HepG2 (cell line): ENCODE results near the gene PTGR2. TPM values are rescaled to one million over a fixed set of nuclear protein-coding genes. Genes with fewer than 3 reads are reported as not detected.

ENCODE experiments used
- ARHGAP35 ChIP-seq: sonication (generic); formaldehyde crosslinking; IDR thresholded peaks from 2 replicates; pipeline ENCODE4 v1.9.0; 2022; ENCODE audit warnings: mild to moderate bottlenecking, inconsistent platforms, moderate library complexity, missing genetic modification reagents, borderline replicate concordance
- BRD4 ChIP-seq: sonication (generic); formaldehyde crosslinking; IDR thresholded peaks from 2 replicates; pipeline ENCODE4 v1.4.0; 2020; ENCODE audit warnings: missing genetic modification reagents
- CEBPB ChIP-seq: IDR thresholded peaks from 2 replicates; pipeline ENCODE4 v1.6.1; 2011; ENCODE audit warnings: low read depth, low read length, improper control_type of control experiment, borderline replicate concordance
- ELF1 ChIP-seq: sonication (generic); formaldehyde crosslinking; IDR thresholded peaks from 2 replicates; pipeline ENCODE4 v1.4.0; 2020; ENCODE audit warnings: missing genetic modification reagents
- HMGXB3 ChIP-seq: sonication (generic); formaldehyde crosslinking; IDR thresholded peaks from 2 replicates; pipeline ENCODE4 v1.4.0; 2020; ENCODE audit warnings: missing genetic modification reagents, borderline replicate concordance
- MLX ChIP-seq: IDR thresholded peaks from 2 replicates; pipeline ENCODE4 v1.6.1; 2016
- NR2F1 ChIP-seq, 2 experiments: fragments of 450-650 bp in 1 of 2; formaldehyde crosslinking in 1 of 2; IDR thresholded peaks; 2 replicates each; pipeline versions ENCODE4 v1.5.0 to v1.6.1; 2016 to 2020; ENCODE audit warnings: mild to moderate bottlenecking in 1 of 2, missing compliant biosample characterization in 1 of 2, missing genetic modification reagents in 1 of 2, moderate library complexity in 1 of 2
- RCOR2 ChIP-seq: IDR thresholded peaks from 2 replicates; pipeline ENCODE4 v1.6.1; 2016; ENCODE audit warnings: missing biosample characterization, missing genetic modification reagents
- SIN3B ChIP-seq: fragments of 150-350 bp; IDR thresholded peaks from 2 replicates; pipeline ENCODE4 v1.6.1; 2014; ENCODE audit warnings: low read length
- SYNCRIP ChIP-seq: fragments of 200-400 bp; formaldehyde crosslinking; IDR thresholded peaks from 2 replicates; pipeline ENCODE4 v1.6.1; 2018; ENCODE audit warnings: mild to moderate bottlenecking, low read depth, low read length; ENCODE audit not compliant: insufficient read depth
- ZFAT ChIP-seq: sonication (generic); formaldehyde crosslinking; conservative IDR thresholded peaks from 2 replicates; pipeline ENCODE4 v1.8.1; 2023; ENCODE audit warnings: missing genetic modification reagents, inconsistent platforms
- ZKSCAN5 ChIP-seq: sonication (generic); formaldehyde crosslinking; IDR thresholded peaks from 2 replicates; pipeline ENCODE4 v1.5.1; 2020; ENCODE audit warnings: mild to moderate bottlenecking, missing genetic modification reagents
- ZNF274 ChIP-seq: sonication (generic); formaldehyde crosslinking; IDR thresholded peaks from 2 replicates; pipeline ENCODE4 v1.5.1; 2020; ENCODE audit warnings: mild to moderate bottlenecking, missing genetic modification reagents
- ZNF549 ChIP-seq: sonication (generic); formaldehyde crosslinking; IDR thresholded peaks from 2 replicates; pipeline ENCODE4 v1.5.0; 2020; ENCODE audit warnings: missing genetic modification reagents
- ZNF558 ChIP-seq: sonication (generic); formaldehyde crosslinking; IDR thresholded peaks from 2 replicates; pipeline ENCODE4 v1.9.0; 2022; ENCODE audit warnings: mild to moderate bottlenecking, missing genetic modification reagents, borderline replicate concordance
- ZNF570 ChIP-seq: sonication (generic); formaldehyde crosslinking; IDR thresholded peaks from 2 replicates; pipeline ENCODE4 v1.4.0; 2020; ENCODE audit warnings: mild to moderate bottlenecking, missing genetic modification reagents, borderline replicate concordance
- ZNF672 ChIP-seq: sonication (generic); formaldehyde crosslinking; IDR thresholded peaks from 2 replicates; pipeline ENCODE4 v1.8.1; 2022; ENCODE audit warnings: missing genetic modification reagents
- ZNF746 ChIP-seq: sonication (generic); formaldehyde crosslinking; IDR thresholded peaks from 2 replicates; pipeline ENCODE4 v1.8.0; 2022; ENCODE audit warnings: mild to moderate bottlenecking, missing genetic modification reagents
- ZNF788 ChIP-seq: sonication (generic); formaldehyde crosslinking; IDR thresholded peaks from 2 replicates; pipeline ENCODE4 v1.5.0; 2020; ENCODE audit warnings: mild to moderate bottlenecking, missing genetic modification reagents, borderline replicate concordance
- ZSCAN25 ChIP-seq: sonication (generic); formaldehyde crosslinking; IDR thresholded peaks from 2 replicates; pipeline ENCODE4 v1.8.0; 2022; ENCODE audit warnings: mild to moderate bottlenecking, missing genetic modification reagents
- polyA plus RNA-seq, 8 experiments: library from polyadenylated mRNA; depleted of rRNA in 3 of 8; stranded (reverse) in 7 of 8; unstranded in 1 of 8; fragments of >200 nt; fragmentation: Illumina TruSeq in 4 of 8; extraction: Trizol in 4 of 8; gene quantifications; 2 replicates each; pipeline versions ENCODE4 v1.2.1 to v1.2.3, GENCODE V29; 2011 to 2016; ENCODE audit warnings: low read depth in 4 of 8, missing spikeins in 1 of 8, mixed read lengths in 1 of 8; ENCODE audit not compliant: insufficient read depth in 1 of 8
- total RNA-seq, 5 experiments: library from RNA; depleted of rRNA; stranded (reverse); fragments of >200 nt; fragmentation: Illumina TruSeq; extraction: Trizol; gene quantifications; 2 replicates each; pipeline ENCODE4 v1.2.3, GENCODE V29; 2016; ENCODE audit warnings: low read depth in 1 of 5
- TF ChIP-seq, protein P1 (sequence below): sonication (generic); formaldehyde crosslinking; IDR thresholded peaks from 2 replicates; pipeline ENCODE4 v1.4.0; 2020; ENCODE audit warnings: mild to moderate bottlenecking, missing genetic modification reagents, borderline replicate concordance
- TF ChIP-seq, protein P2 (sequence below): sonication (generic); formaldehyde crosslinking; IDR thresholded peaks from 2 replicates; pipeline ENCODE4 v1.4.0; 2020; ENCODE audit warnings: missing genetic modification reagents, mild to moderate bottlenecking, borderline replicate concordance

Gene PTGR2
- total and polyA plus RNA-seq, 2 of the 13 experiments (the other 11 are each of a cell fraction or from before 2014, with no cell fraction given) = 3.0 to 4.3 TPM

GRCh38 chr14:73851567-73852382, at the start of gene PTGR2 (continued):
- TF ChIP-seq NR2F1 (CRISPR knock-in tag; IDR thresholded peaks at IDR 0.05) (0 out of 4 replicates have a peak, but pooled peaks of 1 of the 2 experiments have one; percentile 19), HMGXB3 (CRISPR knock-in tag) (no peak), ZKSCAN5 (CRISPR knock-in tag) (no peak), CEBPB (no peak), ZNF672 (CRISPR knock-in tag) (no peak), ZNF274 (CRISPR knock-in tag) (no peak; the same call in 1 of the 2 replicates), MLX (CRISPR knock-in tag) (no peak), SIN3B (0 out of 2 replicates have a peak, but pooled peaks have one; percentile 55), ZSCAN25 (CRISPR knock-in tag) (0 out of 2 replicates have a peak, but pooled peaks have one; percentile 30), ZFAT (no peak), ZNF746 (CRISPR knock-in tag) (no peak; the same call in 1 of the 2 replicates), ZNF788 (peak; percentile 47; the same call in 1 of the 2 replicates), BRD4 (CRISPR knock-in tag) (no peak; the same call in 1 of the 2 replicates), ELF1 (peak; percentile 85), RCOR2 (CRISPR knock-in tag) (no peak), ARHGAP35 (CRISPR knock-in tag) (no peak), ZNF558 (CRISPR knock-in tag) (peak; percentile 55; the same call in 1 of the 2 replicates), ZNF549 (CRISPR knock-in tag) (peak; percentile 26; the same call in 1 of the 2 replicates), SYNCRIP (no peak), ZNF570 (CRISPR knock-in tag) (no peak)
- TF ChIP-seq, protein P1, sequence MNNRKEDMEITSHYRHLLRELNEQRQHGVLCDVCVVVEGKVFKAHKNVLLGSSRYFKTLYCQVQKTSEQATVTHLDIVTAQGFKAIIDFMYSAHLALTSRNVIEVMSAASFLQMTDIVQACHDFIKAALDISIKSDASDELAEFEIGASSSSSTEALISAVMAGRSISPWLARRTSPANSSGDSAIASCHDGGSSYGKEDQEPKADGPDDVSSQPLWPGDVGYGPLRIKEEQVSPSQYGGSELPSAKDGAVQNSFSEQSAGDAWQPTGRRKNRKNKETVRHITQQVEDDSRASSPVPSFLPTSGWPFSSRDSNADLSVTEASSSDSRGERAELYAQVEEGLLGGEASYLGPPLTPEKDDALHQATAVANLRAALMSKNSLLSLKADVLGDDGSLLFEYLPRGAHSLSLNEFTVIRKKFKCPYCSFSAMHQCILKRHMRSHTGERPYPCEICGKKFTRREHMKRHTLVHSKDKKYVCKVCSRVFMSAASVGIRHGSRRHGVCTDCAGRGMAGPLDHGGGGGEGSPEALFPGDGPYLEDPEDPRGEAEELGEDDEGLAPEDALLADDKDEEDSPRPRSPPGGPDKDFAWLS (CRISPR knock-in tag) = peak; percentile 25; the same call in 1 of the 2 replicates
- TF ChIP-seq, protein P2, sequence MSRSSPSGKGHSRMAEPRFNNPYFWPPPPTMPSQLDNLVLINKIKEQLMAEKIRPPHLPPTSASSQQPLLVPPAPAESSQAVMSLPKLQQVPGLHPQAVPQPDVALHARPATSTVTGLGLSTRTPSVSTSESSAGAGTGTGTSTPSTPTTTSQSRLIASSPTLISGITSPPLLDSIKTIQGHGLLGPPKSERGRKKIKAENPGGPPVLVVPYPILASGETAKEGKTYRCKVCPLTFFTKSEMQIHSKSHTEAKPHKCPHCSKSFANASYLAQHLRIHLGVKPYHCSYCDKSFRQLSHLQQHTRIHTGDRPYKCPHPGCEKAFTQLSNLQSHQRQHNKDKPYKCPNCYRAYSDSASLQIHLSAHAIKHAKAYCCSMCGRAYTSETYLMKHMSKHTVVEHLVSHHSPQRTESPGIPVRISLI (CRISPR knock-in tag) = no peak
